Osteoblast (primary cell): Measurements from ENCODE around the gene CD300LG. TPM values are rescaled to one million over a fixed set of nuclear protein-coding genes. Genes with fewer than 3 reads are reported as not detected.

Source experiments
- DNase-seq: peaks from one replicate; pipeline ENCODE4 v3.0.0; 2011; ENCODE audit warnings: low spot score, mixed read lengths; ENCODE audit not compliant: insufficient read length; ENCODE audit errors: missing footprints
- H2AFZ ChIP-seq: 2 replicates; pipeline ENCODE4 v1.6.0; 2011; ENCODE audit warnings: mild to moderate bottlenecking, low read length
- H3K27ac ChIP-seq: 2 replicates; pipeline ENCODE4 v1.5.1; 2011; ENCODE audit warnings: mild to moderate bottlenecking, low read depth, low read length, moderate library complexity
- H3K27me3 ChIP-seq: 2 replicates; pipeline ENCODE4 v1.6.0; 2012; ENCODE audit warnings: mild to moderate bottlenecking, control low read depth, inconsistent platforms, low read length, moderate library complexity; ENCODE audit not compliant: insufficient read depth
- H3K36me3 ChIP-seq: 2 replicates; pipeline ENCODE4 v1.5.1; 2011; ENCODE audit warnings: mild to moderate bottlenecking, low read length, control low read depth, moderate library complexity; ENCODE audit not compliant: insufficient read depth
- H3K4me1 ChIP-seq: 2 replicates; pipeline ENCODE4 v1.5.1; 2011; ENCODE audit warnings: mild to moderate bottlenecking, low read length, control low read depth, moderate library complexity; ENCODE audit not compliant: insufficient read depth
- H3K4me2 ChIP-seq: 2 replicates; pipeline ENCODE4 v1.6.0; 2011; ENCODE audit warnings: mild to moderate bottlenecking, low read length; ENCODE audit not compliant: insufficient read depth
- H3K4me3 ChIP-seq: fragments of 200-600 bp; sonication (generic); 3 replicates; pipeline ENCODE4 v1.5.1; 2012; ENCODE audit warnings: mild to moderate bottlenecking, low read length, inconsistent platforms; ENCODE audit not compliant: insufficient read depth
- H3K79me2 ChIP-seq: 2 replicates; pipeline ENCODE4 v1.6.0; 2012; ENCODE audit warnings: mild to moderate bottlenecking, low read length, control low read depth, inconsistent platforms; ENCODE audit not compliant: insufficient read depth
- H3K9me3 ChIP-seq: 2 replicates; pipeline ENCODE4 v1.5.1; 2011; ENCODE audit warnings: low read depth, low read length, control low read depth
- H4K20me1 ChIP-seq: 2 replicates; pipeline ENCODE4 v1.6.0; 2012; ENCODE audit warnings: mild to moderate bottlenecking, low read length, control low read depth; ENCODE audit not compliant: insufficient read depth
- total RNA-seq: library from RNA; depleted of rRNA; stranded (reverse); fragments of >200 nt; gene quantifications from 2 replicates; pipeline ENCODE4 v1.2.3, GENCODE V29; 2012
- TF ChIP-seq, protein P1 (sequence below): IDR thresholded peaks from 2 replicates; pipeline ENCODE4 v1.5.1; 2011; ENCODE audit warnings: mild to moderate bottlenecking, low read depth, low read length, moderate library complexity; ENCODE audit errors: extremely low read depth

CD300LG gene
- total RNA-seq, 1 donor: not detected

DNA sequence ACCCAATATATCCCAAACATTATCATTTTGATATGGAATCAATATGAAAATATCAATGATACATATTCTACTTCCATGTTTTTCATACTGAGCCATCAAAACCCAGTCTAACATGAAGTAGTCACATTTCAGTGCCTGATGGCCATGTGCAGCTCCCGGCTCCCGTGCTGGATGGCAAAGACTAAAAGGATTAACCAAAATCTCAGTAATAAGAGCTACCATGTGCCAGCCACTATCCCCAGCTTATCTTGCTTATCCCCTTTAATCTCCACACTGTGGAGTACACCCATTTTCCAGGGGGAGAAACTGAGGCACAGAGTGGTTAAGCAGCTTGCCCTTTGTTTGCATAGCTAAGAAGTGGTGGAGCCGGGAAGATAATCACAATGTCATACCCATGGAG, 9.2 kb downstream of the CD300LG start:
- Histone ChIP-seq H3K9me3 (no peaks in the 10 kb centered on the region), H3K27me3 (peaks cover 79% of the 10 kb centered on the region), H2AFZ (no peak overlapping the region), H3K4me3 (no peak overlapping the region), H3K79me2 (no peaks in the 10 kb centered on the region), H3K27ac (no peak overlapping the region), H3K36me3 (no peaks in the 10 kb centered on the region), H4K20me1 (no peaks in the 10 kb centered on the region), H3K4me2 (no peak overlapping the region), H3K4me1 (no peaks in the 10 kb centered on the region)
- no peak for DNase-seq
- TF ChIP-seq, protein P1, sequence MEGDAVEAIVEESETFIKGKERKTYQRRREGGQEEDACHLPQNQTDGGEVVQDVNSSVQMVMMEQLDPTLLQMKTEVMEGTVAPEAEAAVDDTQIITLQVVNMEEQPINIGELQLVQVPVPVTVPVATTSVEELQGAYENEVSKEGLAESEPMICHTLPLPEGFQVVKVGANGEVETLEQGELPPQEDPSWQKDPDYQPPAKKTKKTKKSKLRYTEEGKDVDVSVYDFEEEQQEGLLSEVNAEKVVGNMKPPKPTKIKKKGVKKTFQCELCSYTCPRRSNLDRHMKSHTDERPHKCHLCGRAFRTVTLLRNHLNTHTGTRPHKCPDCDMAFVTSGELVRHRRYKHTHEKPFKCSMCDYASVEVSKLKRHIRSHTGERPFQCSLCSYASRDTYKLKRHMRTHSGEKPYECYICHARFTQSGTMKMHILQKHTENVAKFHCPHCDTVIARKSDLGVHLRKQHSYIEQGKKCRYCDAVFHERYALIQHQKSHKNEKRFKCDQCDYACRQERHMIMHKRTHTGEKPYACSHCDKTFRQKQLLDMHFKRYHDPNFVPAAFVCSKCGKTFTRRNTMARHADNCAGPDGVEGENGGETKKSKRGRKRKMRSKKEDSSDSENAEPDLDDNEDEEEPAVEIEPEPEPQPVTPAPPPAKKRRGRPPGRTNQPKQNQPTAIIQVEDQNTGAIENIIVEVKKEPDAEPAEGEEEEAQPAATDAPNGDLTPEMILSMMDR: no peak

DNA sequence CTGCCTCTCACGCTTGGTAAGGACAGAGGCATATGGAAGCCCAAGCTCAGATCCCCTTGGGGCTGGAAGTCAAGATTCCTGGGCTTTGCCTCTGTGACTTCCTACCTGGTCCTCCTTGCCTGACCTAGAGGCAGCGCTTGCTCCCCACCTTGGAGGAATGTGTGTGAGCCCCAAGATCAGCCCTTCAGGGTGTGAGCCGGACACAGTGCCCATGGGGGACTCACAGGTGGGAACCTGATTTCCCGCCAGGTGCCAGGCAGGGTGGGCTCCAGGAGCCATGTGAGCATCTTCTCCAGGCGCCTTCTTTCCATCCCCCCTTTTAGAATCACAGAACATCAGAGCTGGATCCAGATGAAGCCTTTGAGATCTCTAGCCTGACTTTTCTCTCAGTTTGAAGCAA, 10.2 kb downstream of the CD300LG start:
- TF ChIP-seq, protein P1: no peak
- Histone ChIP-seq H3K4me1 (no peaks in the 10 kb centered on the region), H3K9me3 (no peaks in the 10 kb centered on the region), H3K27me3 (peaks cover 79% of the 10 kb centered on the region), H3K4me2 (no peak overlapping the region), H3K36me3 (no peaks in the 10 kb centered on the region), H4K20me1 (no peaks in the 10 kb centered on the region), H2AFZ (no peak overlapping the region), H3K27ac (no peak overlapping the region), H3K4me3 (no peak overlapping the region), H3K79me2 (no peaks in the 10 kb centered on the region)
- DNase-seq: no peak

DNA sequence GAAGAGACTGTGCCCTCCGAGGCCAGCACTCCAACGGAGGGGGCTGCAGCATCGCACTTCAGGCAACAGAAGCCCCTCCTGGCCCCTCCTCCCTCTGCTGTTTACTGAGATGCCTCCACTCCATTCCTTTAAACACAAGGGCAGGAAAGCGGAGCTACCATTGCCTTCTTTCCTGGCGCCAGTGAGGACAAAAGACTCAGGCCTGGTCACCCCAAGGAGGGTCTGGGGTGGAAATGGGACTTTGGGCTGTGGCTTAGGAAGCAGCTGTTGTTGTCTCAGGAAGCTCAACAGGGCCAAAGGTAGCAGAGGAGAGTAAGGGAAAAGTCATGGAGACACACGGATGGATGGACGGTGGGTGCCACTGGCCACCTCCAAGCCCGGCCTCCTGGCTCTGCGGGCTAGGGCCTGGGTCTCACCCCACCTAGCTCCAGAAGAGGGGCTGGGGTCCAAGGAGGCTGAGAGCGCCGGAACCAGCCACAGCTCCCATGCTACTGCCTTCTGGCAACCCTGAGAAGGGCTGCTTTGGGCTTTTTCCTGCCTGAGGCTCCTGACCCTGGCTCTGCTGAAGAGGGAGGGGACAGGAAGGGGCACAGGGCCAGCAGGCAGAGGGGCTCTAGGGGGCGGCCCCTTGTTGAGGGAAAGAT, 11.1 kb downstream of the CD300LG start:
- peaks cover 79% of the 10 kb centered on the region for H3K27me3 ChIP-seq

DNA sequence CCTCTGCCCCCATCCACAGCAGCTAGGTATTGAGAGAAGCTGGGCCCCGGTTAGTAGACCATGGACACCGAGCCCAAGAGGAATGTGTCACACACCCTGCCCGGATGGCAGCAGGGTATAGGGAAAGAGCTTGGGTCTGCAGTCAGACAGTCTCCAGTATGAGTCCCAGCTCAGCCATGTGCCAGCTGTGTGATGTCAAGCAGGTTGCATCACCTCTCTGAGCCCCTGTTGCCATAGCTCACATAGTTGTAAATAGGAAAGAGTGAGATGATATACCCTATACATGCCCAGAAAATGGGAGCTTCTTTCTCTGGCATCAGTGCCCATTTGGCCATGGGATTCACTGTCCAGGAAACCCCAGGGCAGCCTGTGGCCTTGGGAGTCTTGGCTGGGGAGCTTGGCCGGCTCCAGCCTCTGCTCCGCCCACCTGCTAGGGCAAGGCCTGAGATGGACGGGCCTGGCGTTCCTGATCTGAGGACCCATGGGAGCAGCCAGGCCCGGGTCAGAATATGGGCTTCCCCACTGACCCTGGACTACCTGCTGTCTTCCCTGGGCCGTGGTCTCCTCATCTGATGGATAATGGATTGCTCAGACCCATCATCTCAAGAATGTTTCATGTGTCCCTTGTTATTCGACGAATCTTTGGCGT, 13.2 kb downstream of the CD300LG start:
- H3K79me2 ChIP-seq: no peaks in the 10 kb centered on the region
- no peaks in the 10 kb centered on the region for H3K9me3 ChIP-seq
- no peaks in the 10 kb centered on the region for H3K36me3 ChIP-seq
- no peak overlapping the region for H3K4me2 ChIP-seq
- no peak for DNase-seq
- H3K4me1 ChIP-seq: no peaks in the 10 kb centered on the region
- peaks cover 75% of the 10 kb centered on the region for H3K27me3 ChIP-seq
- no peak overlapping the region for H3K4me3 ChIP-seq
- TF ChIP-seq, protein P1: no peak
- no peak overlapping the region for H2AFZ ChIP-seq
- H4K20me1 ChIP-seq: no peaks in the 10 kb centered on the region
- no peak overlapping the region for H3K27ac ChIP-seq

More for the DNA sequence above, 11.1 kb downstream of the CD300LG start:
- TF ChIP-seq, protein P1: no peak
- Histone ChIP-seq H3K9me3 (no peaks in the 10 kb centered on the region), H4K20me1 (no peaks in the 10 kb centered on the region), H3K27ac (no peak overlapping the region), H3K4me2 (no peak overlapping the region), H3K4me3 (no peak overlapping the region), H3K79me2 (no peaks in the 10 kb centered on the region), H2AFZ (no peak overlapping the region), H3K4me1 (no peaks in the 10 kb centered on the region), H3K36me3 (no peaks in the 10 kb centered on the region)
- DNase-seq: no peak
